Smooth muscle cell of bladder (primary cell): ENCODE measurements around the gene NLGN3. TPM values are rescaled to one million over a fixed set of nuclear protein-coding genes. Genes with fewer than 3 reads are reported as not detected.

Source experiments
- total RNA-seq: library from RNA; depleted of rRNA; stranded (reverse); fragments of >200 nt; gene quantifications from 2 replicates; pipeline ENCODE4 v1.2.3, GENCODE V29; 2014

NLGN3 gene
- total RNA-seq: under 0.01 and 0.18 TPM in 2 replicates

GRCh38 chrX:71144651-71145050 is at the start of gene NLGN3:
Gene NLGN3, plus strand, starts transcription at chrX:71144841. Its CDS starts 2,909 bp downstream, at chrX:71147750.

GRCh38 chrX:71095555-71095980 is 49.1 kb upstream of the NLGN3 start, which contains the start of gene FOXO4:
Gene FOXO4, plus strand, starts transcription at chrX:71095851. Its CDS starts 678 bp downstream, at chrX:71096529.

GRCh38 chrX:71106427-71106826 is 38.2 kb upstream of the NLGN3 start, which contains the start of gene CXorf65:
Gene CXorf65, minus strand, starts transcription at chrX:71106740. Its CDS starts 184 bp downstream, at chrX:71106556.

GRCh38 chrX:71111141-71111843 is 33.3 kb upstream of the NLGN3 start, which contains the start of gene IL2RG:
Gene IL2RG, minus strand, starts transcription at chrX:71111577. Its CDS starts 38 bp downstream, at chrX:71111539.

GRCh38 chrX:71118032-71118984 is 26.3 kb upstream of the NLGN3 start, which contains the start of gene MED12:
Gene MED12, plus strand, starts transcription at chrX:71118596. Its CDS starts 159 bp downstream, at chrX:71118755.

Other genes starting within 250 kb of the NLGN3 start
- 0.09 TPM in 1 of 2 replicates, not detected in the other for gene TEX11, start 236.1 kb upstream of the NLGN3 start, total RNA-seq
- not detected in 2 replicates for gene SLC7A3, start 213.7 kb upstream of the NLGN3 start, total RNA-seq
- gene SNX12, start 76.5 kb upstream of the NLGN3 start, total RNA-seq: 57.5 and 62.0 TPM in 2 replicates
- gene FOXO4, start 49.0 kb upstream of the NLGN3 start, total RNA-seq: 4.6 and 6.7 TPM in 2 replicates
- gene CXorf65, start 38.1 kb upstream of the NLGN3 start, total RNA-seq: not detected in 2 replicates
- gene IL2RG, start 33.3 kb upstream of the NLGN3 start, total RNA-seq: not detected in 2 replicates
- gene MED12, start 26.2 kb upstream of the NLGN3 start, total RNA-seq: 23.2 and 23.9 TPM in 2 replicates
- not detected in 2 replicates for gene GJB1, start 78.4 kb downstream of the NLGN3 start, total RNA-seq
- 6.4 and 8.9 TPM in 2 replicates for gene ZMYM3, start 109.3 kb downstream of the NLGN3 start, total RNA-seq
- 387 and 421 TPM in 2 replicates for gene NONO, start 138.8 kb downstream of the NLGN3 start, total RNA-seq
- 0.85 and 3.6 TPM in 2 replicates for gene ITGB1BP2, start 156.9 kb downstream of the NLGN3 start, total RNA-seq
- gene TAF1, start 221.5 kb downstream of the NLGN3 start, total RNA-seq: 35.7 and 43.3 TPM in 2 replicates